H1 (cell line): ENCODE measurements around the gene NFIC. TPM values are rescaled to one million over a fixed set of nuclear protein-coding genes. Genes with fewer than 3 reads are reported as not detected.

Source experiments
- CTCF ChIA-PET: fragments of 300-600 bp; sonication (Branson Sonifier 250); formaldehyde crosslinking; loops from one replicate; lab custom pipeline; 2021; ENCODE audit not compliant: partially characterized antibody; lab: Charles Lee
- POLR2A ChIA-PET: fragments of 300-600 bp; sonication (Branson Sonifier 250); formaldehyde crosslinking; loops from one replicate; lab custom pipeline; 2021; ENCODE audit warnings: inconsistent platforms; ENCODE audit not compliant: partially characterized antibody; lab: Charles Lee
- DNase-seq, 2 experiments: peaks; one replicate each; pipeline versions ENCODE4 v3.0.0 to v3.0.0-alpha.2; 2010 to 2022; ENCODE audit warnings: low spot score in 2 of 2, low read depth in 1 of 2, mixed read lengths in 1 of 2
- FAIRE-seq: peaks from 2 replicates; lab custom pipeline; 2011; peaks lifted over from hg19 to GRCh38; lab: Jason Lieb, UNC
- H2AFZ ChIP-seq: 2 replicates; pipeline ENCODE4 v1.8.1; 2012; ENCODE audit warnings: low read length, inconsistent platforms
- H2AK5ac ChIP-seq: 2 replicates; pipeline ENCODE4 v1.6.1; 2013; ENCODE audit warnings: low read depth, low read length
- H2BK120ac ChIP-seq: replicated peaks from 2 replicates; pipeline ENCODE3; 2013; ENCODE audit warnings: low read depth, low read length, inconsistent platforms
- H2BK12ac ChIP-seq: 2 replicates; pipeline ENCODE4 v1.6.1; 2013; ENCODE audit warnings: low read depth, low read length
- H2BK15ac ChIP-seq: 2 replicates; pipeline ENCODE4 v1.6.1; 2013; ENCODE audit warnings: low read length
- H2BK20ac ChIP-seq: 2 replicates; pipeline ENCODE4 v1.6.1; 2013; ENCODE audit warnings: low read length
- H2BK5ac ChIP-seq: 2 replicates; pipeline ENCODE4 v1.6.1; 2013; ENCODE audit warnings: low read depth, low read length
- H3K14ac ChIP-seq: 2 replicates; pipeline ENCODE4 v1.6.1; 2013; ENCODE audit warnings: inconsistent platforms; ENCODE audit not compliant: insufficient read length
- H3K18ac ChIP-seq: 2 replicates; pipeline ENCODE4 v1.6.1; 2013; ENCODE audit warnings: low read length; ENCODE audit errors: extremely low read depth
- H3K23ac ChIP-seq: 2 replicates; pipeline ENCODE4 v1.6.1; 2013; ENCODE audit warnings: inconsistent platforms; ENCODE audit not compliant: insufficient read length
- H3K23me2 ChIP-seq: 2 replicates; pipeline ENCODE4 v1.6.1; 2013; ENCODE audit warnings: low read depth, low read length
- H3K27ac ChIP-seq: 2 replicates; pipeline ENCODE4 v1.6.1; 2011; ENCODE audit warnings: low read depth, low read length, inconsistent platforms
- H3K27me3 ChIP-seq, 4 experiments: replicated peaks in 1 of 4; 1 replicate in 1 of 4; 2 replicates in 3 of 4; pipeline versions ENCODE4 v1.6.1 to v1.8.1; 2011 to 2013; ENCODE audit warnings: low read length in 3 of 4, mild to moderate bottlenecking in 3 of 4, inconsistent platforms in 2 of 4, mixed read lengths in 2 of 4, moderate library complexity in 1 of 4; ENCODE audit not compliant: control insufficient read depth in 3 of 4, insufficient read depth in 3 of 4; ENCODE audit errors: extremely low read depth in 1 of 4
- H3K36me3 ChIP-seq, 4 experiments: 2 replicates each; pipeline versions ENCODE4 v1.6.1 to v1.8.1; 2011 to 2013; ENCODE audit warnings: mild to moderate bottlenecking in 4 of 4, low read length in 3 of 4, moderate library complexity in 2 of 4, control low read depth in 1 of 4, inconsistent platforms in 1 of 4; ENCODE audit not compliant: insufficient read depth in 4 of 4, control insufficient read depth in 2 of 4
- H3K4ac ChIP-seq: replicated peaks from 2 replicates; pipeline ENCODE3; 2013; ENCODE audit warnings: low read length, low read depth, mixed read lengths, inconsistent platforms; ENCODE audit not compliant: insufficient read length
- H3K4me1 ChIP-seq, 4 experiments: replicated peaks in 1 of 4; 1 replicate in 1 of 4; 2 replicates in 3 of 4; pipeline versions ENCODE4 v1.6.1 to v1.8.1; 2011 to 2013; ENCODE audit warnings: low read length in 3 of 4, inconsistent platforms in 2 of 4, mixed read lengths in 1 of 4; ENCODE audit not compliant: insufficient read depth in 4 of 4, control insufficient read depth in 3 of 4
- H3K4me2 ChIP-seq, 2 experiments: 2 replicates each; pipeline versions ENCODE4 v1.6.1 to v1.8.1; 2011 to 2013; ENCODE audit warnings: low read depth in 2 of 2, low read length in 2 of 2, control low read depth in 1 of 2, inconsistent platforms in 1 of 2, mild to moderate bottlenecking in 1 of 2; ENCODE audit not compliant: insufficient read depth in 1 of 2
- H3K4me3 ChIP-seq, 4 experiments: fragments of 200-600, 300-600 bp in 1 of 4; sonication (generic), shearing (Covaris generic), sonication (Bioruptor Twin) in 1 of 4; 2 replicates each; pipeline versions ENCODE4 v1.5.1 to v1.8.1; 2011 to 2016; ENCODE audit warnings: low read length in 4 of 4, low read depth in 3 of 4, control low read depth in 2 of 4, inconsistent platforms in 2 of 4, mild to moderate bottlenecking in 2 of 4, mixed read lengths in 1 of 4, moderate library complexity in 1 of 4; ENCODE audit not compliant: insufficient read depth in 2 of 4; ENCODE audit errors: extremely low read depth in 1 of 4
- H3K56ac ChIP-seq: replicated peaks from 2 replicates; pipeline ENCODE3; 2013; ENCODE audit warnings: low read depth, mild to moderate bottlenecking, mixed read lengths, low read length, inconsistent platforms; ENCODE audit not compliant: insufficient read length
- H3K79me1 ChIP-seq: 2 replicates; pipeline ENCODE4 v1.6.1; 2013; ENCODE audit warnings: low read depth, low read length, control low read depth
- H3K79me2 ChIP-seq, 2 experiments: 2 replicates each; pipeline versions ENCODE4 v1.6.1 to v1.8.1; 2012 to 2013; ENCODE audit warnings: low read length in 2 of 2, mild to moderate bottlenecking in 2 of 2, inconsistent platforms in 1 of 2; ENCODE audit not compliant: insufficient read depth in 2 of 2, control insufficient read depth in 1 of 2
- H3K9ac ChIP-seq, 4 experiments: replicated peaks in 1 of 4; 1 replicate in 1 of 4; 2 replicates in 3 of 4; pipeline versions ENCODE4 v1.6.1 to v1.8.1; 2011 to 2013; ENCODE audit warnings: low read depth in 3 of 4, low read length in 3 of 4, control low read depth in 2 of 4, mild to moderate bottlenecking in 2 of 4, moderate library complexity in 2 of 4, inconsistent platforms in 1 of 4; ENCODE audit errors: extremely low read depth in 1 of 4
- H3K9me3 ChIP-seq, 2 experiments: 2 replicates each; pipeline versions ENCODE4 v1.6.1 to v1.8.1; 2012 to 2013; ENCODE audit warnings: mild to moderate bottlenecking in 2 of 2, moderate library complexity in 2 of 2, control low read depth in 1 of 2, inconsistent platforms in 1 of 2, low read depth in 1 of 2, low read length in 1 of 2, mixed read lengths in 1 of 2; ENCODE audit not compliant: insufficient read depth in 2 of 2
- H4K20me1 ChIP-seq, 2 experiments: replicated peaks in 1 of 2; 2 replicates each; pipeline versions ENCODE3 to v1.8.1; 2011 to 2013; ENCODE audit warnings: inconsistent platforms in 2 of 2, low read length in 2 of 2, mild to moderate bottlenecking in 1 of 2; ENCODE audit not compliant: insufficient read depth in 2 of 2, control insufficient read depth in 1 of 2
- H4K5ac ChIP-seq: 2 replicates; pipeline ENCODE4 v1.6.1; 2013; ENCODE audit warnings: low read length, low read depth, mixed read lengths, inconsistent platforms; ENCODE audit not compliant: insufficient read length
- H4K8ac ChIP-seq: 2 replicates; pipeline ENCODE4 v1.8.0; 2013; ENCODE audit warnings: mild to moderate bottlenecking, moderate library complexity, low read length, inconsistent platforms; ENCODE audit not compliant: insufficient read depth; ENCODE audit errors: extremely low read depth
- H4K91ac ChIP-seq: replicated peaks from 2 replicates; pipeline ENCODE3; 2013; ENCODE audit warnings: low read length, mixed read lengths, inconsistent platforms; ENCODE audit not compliant: insufficient read length
- GTF2F1 ChIP-seq: IDR thresholded peaks from 2 replicates; pipeline ENCODE4 v1.6.1; 2012; ENCODE audit warnings: low read depth, low read length, improper control_type of control experiment, borderline replicate concordance
- HDAC6 ChIP-seq: IDR thresholded peaks from one replicate; pipeline ENCODE4 v1.7.1; 2012; ENCODE audit warnings: low read depth, mild to moderate bottlenecking, inconsistent platforms, low read length, moderate library complexity
- RNF2 ChIP-seq: fragments of 200-900, 300-1000 bp; sonication (generic); IDR thresholded peaks from 2 replicates; pipeline ENCODE4 v1.7.1; 2016; ENCODE audit warnings: borderline replicate concordance, low read depth, mild to moderate bottlenecking, antibody characterized with exemption, low read length; ENCODE audit not compliant: poor library complexity, severe bottlenecking; ENCODE audit errors: missing control alignments
- SIX5 ChIP-seq: IDR thresholded peaks from 2 replicates; pipeline ENCODE4 v1.6.1; 2011; ENCODE audit warnings: mild to moderate bottlenecking, low read depth, low read length
- SRF ChIP-seq: IDR thresholded peaks from 2 replicates; pipeline ENCODE4 v1.6.1; 2011; ENCODE audit warnings: mild to moderate bottlenecking, low read depth, low read length, moderate library complexity
- ZNF274 ChIP-seq: IDR thresholded peaks from 2 replicates; pipeline ENCODE4 v1.7.0; 2012; ENCODE audit warnings: low read length, borderline replicate concordance; ENCODE audit errors: extremely low read depth
- WGBS, 2 experiments: shearing (Covaris generic) in 1 of 2; methylation state at CpG; one replicate each; pipeline versions ENCODE4 v1.1.6 to v1.1.7; 2013 to 2015; ENCODE audit warnings: low lambda C conversion rate in 2 of 2, mixed read lengths in 2 of 2, inconsistent platforms in 1 of 2, low coverage in 1 of 2, missing lambda C conversion rate in 1 of 2; ENCODE audit not compliant: insufficient replicate concordance in 2 of 2, insufficient coverage in 1 of 2, insufficient read length in 1 of 2; ENCODE audit errors: extremely low coverage in 1 of 2, missing lambda C conversion rate in 1 of 2; 5-methylcytosine and 5-hydroxymethylcytosine counted together
- polyA plus RNA-seq, 7 experiments: library from polyadenylated mRNA; depleted of rRNA in 3 of 7; stranded (reverse) in 5 of 7; unstranded in 2 of 7; fragments of >200 nt in 5 of 7; fragments of 200-250 nt in 2 of 7; gene quantifications; 1 replicate in 5 of 7; 2 replicates in 1 of 7; 4 replicates in 1 of 7; pipeline versions ENCODE4 v1.2.1 to v1.2.3, GENCODE V29; 2011 to 2013; ENCODE audit warnings: missing spikeins in 2 of 7, mixed read lengths in 2 of 7
- total RNA-seq: library from RNA; stranded (reverse); fragmentation: NEBNext Ultra II Directional; extraction: Animal tissue kit (Norgen Biotek cat#: 25700); gene quantifications from 2 replicates; pipeline ENCODE4 v1.2.1, GENCODE V29; 2021
- TF ChIP-seq, protein P1 (sequence below), 3 experiments: IDR thresholded peaks; 1 replicate in 2 of 3; 2 replicates in 1 of 3; pipeline versions ENCODE4 v1.5.1 to v1.6.1; 2011; ENCODE audit warnings: low read length in 3 of 3, mild to moderate bottlenecking in 3 of 3, inconsistent platforms in 2 of 3, low read depth in 1 of 3, moderate library complexity in 1 of 3; ENCODE audit not compliant: insufficient read depth in 1 of 3; ENCODE audit errors: control extremely low read depth in 1 of 3

The NFIC gene
- total and polyA plus RNA-seq, 2 of the 8 experiments (the other 6 are each of a cell fraction or from before 2014, with no cell fraction given), result 0.56 to 3.2 TPM

- no peak overlapping the region for H2BK15ac ChIP-seq
- H4K91ac ChIP-seq, result no peak overlapping the region
- H4K5ac ChIP-seq, result no peak overlapping the region
- H2BK5ac ChIP-seq, result no peak overlapping the region
- no peaks in the 10 kb centered on the region; the same call in 1 of the 2 replicates for H3K23me2 ChIP-seq
- peaks cover 0 to 7% of the 10 kb centered on the region in 2 experiments; a peak in 2 of 4 replicates for H3K79me2 ChIP-seq
- H4K8ac ChIP-seq, result no peak overlapping the region
- TF ChIP-seq, protein P1, sequence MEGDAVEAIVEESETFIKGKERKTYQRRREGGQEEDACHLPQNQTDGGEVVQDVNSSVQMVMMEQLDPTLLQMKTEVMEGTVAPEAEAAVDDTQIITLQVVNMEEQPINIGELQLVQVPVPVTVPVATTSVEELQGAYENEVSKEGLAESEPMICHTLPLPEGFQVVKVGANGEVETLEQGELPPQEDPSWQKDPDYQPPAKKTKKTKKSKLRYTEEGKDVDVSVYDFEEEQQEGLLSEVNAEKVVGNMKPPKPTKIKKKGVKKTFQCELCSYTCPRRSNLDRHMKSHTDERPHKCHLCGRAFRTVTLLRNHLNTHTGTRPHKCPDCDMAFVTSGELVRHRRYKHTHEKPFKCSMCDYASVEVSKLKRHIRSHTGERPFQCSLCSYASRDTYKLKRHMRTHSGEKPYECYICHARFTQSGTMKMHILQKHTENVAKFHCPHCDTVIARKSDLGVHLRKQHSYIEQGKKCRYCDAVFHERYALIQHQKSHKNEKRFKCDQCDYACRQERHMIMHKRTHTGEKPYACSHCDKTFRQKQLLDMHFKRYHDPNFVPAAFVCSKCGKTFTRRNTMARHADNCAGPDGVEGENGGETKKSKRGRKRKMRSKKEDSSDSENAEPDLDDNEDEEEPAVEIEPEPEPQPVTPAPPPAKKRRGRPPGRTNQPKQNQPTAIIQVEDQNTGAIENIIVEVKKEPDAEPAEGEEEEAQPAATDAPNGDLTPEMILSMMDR (IDR thresholded peaks at IDR 0.05; ENCODE audit: control extremely low read depth in 1 of 3, insufficient read depth in 1 of 3, low read depth in 1 of 3, low read length in 3 of 3), result no peak
- TF ChIP-seq SRF (no peak), GTF2F1 (no peak), ZNF274 (no peak), SIX5 (no peak), RNF2 (no peak), HDAC6 (no peak)
- peaks cover 4 to 30% (median 16%) of the 10 kb centered on the region in 4 experiments; a peak in 7 of 8 replicates for H3K36me3 ChIP-seq
- no peak for FAIRE-seq
- H3K4me2 ChIP-seq, result no peak overlapping the region
- no peak for DNase-seq
- no peak overlapping the region for H2BK12ac ChIP-seq
- no peak overlapping the region for H3K27ac ChIP-seq
- CTCF ChIA-PET, result interaction anchor here (1.9 to 2.5 kb wide), 2 partner anchors 9 to 13 kb away, joined by 9 to 30 read pairs; partner anchors contain the start of genes SMIM24 and SMIM44
- no peak overlapping the region for H3K4ac ChIP-seq
- H3K79me1 ChIP-seq, result no peaks in the 10 kb centered on the region; the same call in none of the 2 replicates
- no peak overlapping the region for H2BK20ac ChIP-seq
- H3K4me3 ChIP-seq, result no peak overlapping the region
- POLR2A ChIA-PET, result interaction anchor here (2.2 kb wide), 1 partner anchor 7 kb away, joined by 9 read pairs; no protein-coding TSS in a partner anchor
- no peak overlapping the region for H2AFZ ChIP-seq
- no peak overlapping the region for H3K9ac ChIP-seq
- no peak overlapping the region for H3K18ac ChIP-seq
- H3K56ac ChIP-seq, result no peak overlapping the region
- peaks cover 1 to 10% of the 10 kb centered on the region in 2 experiments for H4K20me1 ChIP-seq
- H3K4me1 ChIP-seq, result no peaks in the 10 kb centered on the region
- no peaks in the 10 kb centered on the region for H3K9me3 ChIP-seq
- WGBS, 2 experiments, result 91% methylated on average over 16 of the region's 16 CpGs; no CpG with 5 or more reads in 1 of the 2 experiments
- no peak overlapping the region for H3K14ac ChIP-seq
- H2BK120ac ChIP-seq, result no peak overlapping the region
- H3K27me3 ChIP-seq, result no peaks in the 10 kb centered on the region
- no peak overlapping the region for H3K23ac ChIP-seq
- no peak overlapping the region for H2AK5ac ChIP-seq
These were observed 126.5 kb downstream of the NFIC start for GRCh38 chr19:3492919-3493318.
